GM12878 (cell line): ENCODE measurements around the gene PHPT1. TPM values are rescaled to one million over a fixed set of nuclear protein-coding genes. Genes with fewer than 3 reads are reported as not detected.

Experiments used
- ATAC-seq: fragments of 200-7000 bp; cut with Tn5 transposase; 3 replicates; pipeline ENCODE4 v1.9.1; 2020; ENCODE audit warnings: mild to moderate bottlenecking, moderate library complexity
- BruUV-seq: library from RNA; stranded (reverse); fragments of 400-500 nt; replicated peaks from 2 replicates; lab custom pipeline; 2021; lab: Mats Ljungman, UMichigan
- CTCF ChIA-PET: fragments of 300-600 bp; sonication (Branson Sonifier 250); formaldehyde crosslinking; extraction: SDS; loops from one replicate; lab custom pipeline; 2021; ENCODE audit warnings: inconsistent platforms; lab: Yijun Ruan, JAX
- POLR2A ChIA-PET: fragments of 350-600 bp; formaldehyde crosslinking; extraction: SDS; loops from one replicate; lab custom pipeline; 2021; ENCODE audit warnings: inconsistent platforms; lab: Charles Lee
- RAD21 ChIA-PET: fragments of 300-600 bp; sonication (Branson Sonifier 250); formaldehyde crosslinking; loops from one replicate; lab custom pipeline; 2023; ENCODE audit warnings: antibody characterized with exemption; ENCODE audit not compliant: unreplicated experiment; lab: Charles Lee
- SMC1A ChIA-PET: fragments of 300-600 bp; sonication (Branson Sonifier 250); formaldehyde crosslinking; loops from one replicate; lab custom pipeline; 2023; ENCODE audit not compliant: unreplicated experiment, uncharacterized antibody; lab: Charles Lee
- DNase-seq: peaks from one replicate; pipeline ENCODE4 v3.0.0-alpha.2; 2011; ENCODE audit warnings: low read depth, low spot score
- FAIRE-seq: peaks from 3 replicates; lab custom pipeline; 2011; peaks lifted over from hg19 to GRCh38; lab: Jason Lieb, UNC
- H2AFZ ChIP-seq: 2 replicates; pipeline ENCODE4 v1.6.0; 2011; ENCODE audit warnings: low read depth, low read length, control low read depth; ENCODE audit not compliant: control insufficient read depth
- H3K27ac ChIP-seq: 2 replicates; pipeline ENCODE4 v1.5.1; 2011; ENCODE audit warnings: control low read depth; ENCODE audit not compliant: control insufficient read depth, insufficient read depth
- H3K27me3 ChIP-seq, 2 experiments: replicated peaks in 1 of 2; 2 replicates each; pipeline versions ENCODE4 v1.6.0 to v1.6.1; 2011; ENCODE audit warnings: low read length in 1 of 2; ENCODE audit not compliant: control insufficient read depth in 2 of 2, insufficient read depth in 2 of 2
- H3K36me3 ChIP-seq, 2 experiments: 2 replicates each; pipeline ENCODE4 v1.5.1; 2011; ENCODE audit warnings: low read length in 1 of 2; ENCODE audit not compliant: control insufficient read depth in 2 of 2, insufficient read depth in 2 of 2
- H3K4me1 ChIP-seq: 2 replicates; pipeline ENCODE4 v1.6.1; 2011; ENCODE audit warnings: mild to moderate bottlenecking, low read length, moderate library complexity, mixed read lengths; ENCODE audit not compliant: control insufficient read depth, insufficient read depth
- H3K4me2 ChIP-seq: 2 replicates; pipeline ENCODE4 v1.6.0; 2011; ENCODE audit warnings: control low read depth; ENCODE audit not compliant: control insufficient read depth, insufficient read depth
- H3K4me3 ChIP-seq: fragments of 200-600 bp; sonication (generic); 2 replicates; pipeline ENCODE4 v1.5.1; 2016
- H3K79me2 ChIP-seq: 2 replicates; pipeline ENCODE4 v1.6.0; 2011; ENCODE audit warnings: low read length; ENCODE audit not compliant: control insufficient read depth, insufficient read depth
- H3K9ac ChIP-seq: 2 replicates; pipeline ENCODE4 v1.8.0; 2011; ENCODE audit warnings: low read length, control low read depth, mixed read lengths; ENCODE audit not compliant: control insufficient read depth, insufficient read depth
- H3K9me3 ChIP-seq: replicated peaks from 3 replicates; pipeline ENCODE4 v1.5.1; 2011; ENCODE audit warnings: mild to moderate bottlenecking, low read length; ENCODE audit not compliant: control insufficient read depth, insufficient read depth
- H4K20me1 ChIP-seq: 2 replicates; pipeline ENCODE4 v1.6.0; 2011; ENCODE audit not compliant: control insufficient read depth, insufficient read depth
- ASH2L ChIP-seq: fragments of 300-600, 200-600 bp; sonication (generic); IDR thresholded peaks from 2 replicates; pipeline ENCODE4 v1.6.1; 2017; ENCODE audit warnings: low read depth, mild to moderate bottlenecking, borderline replicate concordance
- CBX5 ChIP-seq: sonication (generic); IDR thresholded peaks from 2 replicates; pipeline ENCODE4 v1.6.1; 2016; ENCODE audit warnings: low read depth, moderate library complexity, mild to moderate bottlenecking, inconsistent platforms
- CREM ChIP-seq: IDR thresholded peaks from 2 replicates; pipeline ENCODE4 v1.6.1; 2014; ENCODE audit warnings: antibody characterized with exemption, low read depth
- GABPA ChIP-seq: IDR thresholded peaks from 2 replicates; pipeline ENCODE4 v1.6.1; 2014; ENCODE audit warnings: antibody characterized with exemption, low read depth, mild to moderate bottlenecking, inconsistent platforms
- PAX8 ChIP-seq: fragments of 450-650 bp; IDR thresholded peaks from 2 replicates; pipeline ENCODE4 v1.6.1; 2017; ENCODE audit warnings: mild to moderate bottlenecking, moderate library complexity
- PBX3 ChIP-seq: IDR thresholded peaks from 2 replicates; pipeline ENCODE4 v1.6.1; 2011; ENCODE audit warnings: mild to moderate bottlenecking, low read depth, low read length, moderate library complexity; ENCODE audit not compliant: insufficient replicate concordance
- POLR2AphosphoS5 ChIP-seq: IDR thresholded peaks from 2 replicates; pipeline ENCODE4 v1.6.1; 2011; ENCODE audit warnings: mild to moderate bottlenecking, low read length, inconsistent platforms
- PRDM15 ChIP-seq: fragments of 450-650 bp; formaldehyde crosslinking; IDR thresholded peaks from 2 replicates; pipeline ENCODE4 v1.4.0; 2020; ENCODE audit warnings: mild to moderate bottlenecking, moderate library complexity
- STAT3 ChIP-seq: IDR thresholded peaks from 2 replicates; pipeline ENCODE4 v1.6.1; 2011; ENCODE audit warnings: low read depth, low read length, improper control_type of control experiment
- TAF1 ChIP-seq: IDR thresholded peaks from 2 replicates; pipeline ENCODE4 v1.6.1; 2011; ENCODE audit warnings: mild to moderate bottlenecking, low read depth, low read length, borderline replicate concordance
- TBL1XR1 ChIP-seq: IDR thresholded peaks from 2 replicates; pipeline ENCODE4 v1.6.1; 2012; ENCODE audit warnings: low read depth, low read length, improper control_type of control experiment
- USF1 ChIP-seq: IDR thresholded peaks from 2 replicates; pipeline ENCODE4 v1.6.1; 2011; ENCODE audit warnings: borderline replicate concordance, low read depth, mild to moderate bottlenecking, moderate library complexity, mixed read lengths, low read length; ENCODE audit not compliant: insufficient read depth; ENCODE audit errors: extremely low read length
- WRNIP1 ChIP-seq: IDR thresholded peaks from 2 replicates; pipeline ENCODE4 v1.6.1; 2011; ENCODE audit warnings: low read depth, low read length, improper control_type of control experiment, borderline replicate concordance
- ZNF207 ChIP-seq: fragments of 450-650 bp; IDR thresholded peaks from 2 replicates; pipeline ENCODE4 v1.6.1; 2014; ENCODE audit warnings: antibody characterized with exemption, mild to moderate bottlenecking, borderline replicate concordance
- WGBS: methylation state at CpG from one replicate; pipeline ENCODE4 v1.1.6; 2016; ENCODE audit warnings: low lambda C conversion rate; ENCODE audit not compliant: insufficient replicate concordance, insufficient coverage; ENCODE audit errors: missing lambda C conversion rate; 5-methylcytosine and 5-hydroxymethylcytosine counted together
- in situ Hi-C: fragments of 300-500 bp; cut with MboI; formaldehyde crosslinking; loops from 9 replicates; pipeline ENCODE4 v1.14.3; 2018; ENCODE audit warnings: mixed read lengths
- intact Hi-C: fragments of 100-400 bp; cut with micrococcal nuclease; formaldehyde crosslinking; loops from one replicate; pipeline ENCODE4 v1.14.2; 2022; ENCODE audit not compliant: unreplicated experiment
- polyA plus RNA-seq, 11 experiments: library from polyadenylated mRNA; depleted of rRNA in 4 of 11; unstranded in 6 of 11; stranded (reverse) in 5 of 11; fragments of >200 nt; fragmentation: Nextera tagmentation in 4 of 11; fragmentation: Illumina TruSeq in 1 of 11; extraction: Ambion mirVana in 4 of 11; extraction: Trizol in 1 of 11; gene quantifications; 1 replicate in 1 of 11; 2 replicates in 10 of 11; pipeline versions ENCODE4 v1.2.1 to v1.2.3, GENCODE V29; 2011 to 2016; ENCODE audit warnings: inconsistent platforms in 2 of 11, missing spikeins in 2 of 11, low read depth in 1 of 11
- total RNA-seq, 4 experiments: library from RNA; depleted of rRNA in 3 of 4; stranded (reverse); fragments of >200 nt in 3 of 4; fragmentation: Illumina TruSeq in 1 of 4; extraction: Trizol in 1 of 4; gene quantifications; 2 replicates each; pipeline versions ENCODE4 v1.2.1 to v1.2.3, GENCODE V29; 2013 to 2021
- TF ChIP-seq, protein P1 (sequence below): fragments of 450-650 bp; IDR thresholded peaks from 2 replicates; pipeline ENCODE4 v1.6.1; 2017; ENCODE audit warnings: mild to moderate bottlenecking

The PHPT1 gene
- total and polyA plus RNA-seq, 10 of the 15 experiments (the other 5 are each of a cell fraction or from before 2014, with no cell fraction given), result 56.2 to 323 (median 140) TPM

GRCh38 chr9:136803551-136804508 lies 45.4 kb upstream of the PHPT1 start:
- ChIA-PET SMC1A (no interaction called here), CTCF (interaction anchor here (3.2 kb wide), 1 partner anchor 11 kb away, joined by 13 read pairs; no protein-coding TSS in a partner anchor), POLR2A (interaction anchor here (1.1 kb wide), 1 partner anchor 12 kb away, joined by 4 read pairs; no protein-coding TSS in a partner anchor), RAD21 (no interaction called here)
- ATAC-seq (no peak), FAIRE-seq (no peak), DNase-seq (no peak)
- H3K79me2 ChIP-seq, result peaks cover 14% of the 10 kb centered on the region
- no peaks in the 10 kb centered on the region for H3K36me3 ChIP-seq
- no peak overlapping the region for H2AFZ ChIP-seq
- no TSS peak for BruUV-seq
- H3K27me3 ChIP-seq, result no peaks in the 10 kb centered on the region
- H3K9me3 ChIP-seq, result no peaks in the 10 kb centered on the region
- no peak overlapping the region for H3K4me3 ChIP-seq
- H3K9ac ChIP-seq, result no peak overlapping the region
- H3K27ac ChIP-seq, result no peak overlapping the region
- in situ Hi-C loops (no loop called here), intact Hi-C loops (loop anchor here (10.0 kb wide), 1 partner anchor 81 kb away; the partner anchor contains the start of gene TRAF2)
- no peak overlapping the region for H3K4me2 ChIP-seq
- peaks cover 16% of the 10 kb centered on the region for H3K4me1 ChIP-seq
- H4K20me1 ChIP-seq, result no peaks in the 10 kb centered on the region
- 93% methylated on average over 22 of the region's 22 CpGs for WGBS
- TF ChIP-seq TBL1XR1, result no peak
- TF ChIP-seq PRDM15, result no peak
- no peak for TF ChIP-seq STAT3
- TF ChIP-seq ZNF207, result no peak
- TF ChIP-seq WRNIP1, result no peak
- TF ChIP-seq ASH2L, result no peak
- TF ChIP-seq GABPA, result no peak
- TF ChIP-seq USF1, result no peak
- TF ChIP-seq CREM, result no peak
- no peak for TF ChIP-seq POLR2AphosphoS5
- TF ChIP-seq, protein P1, sequence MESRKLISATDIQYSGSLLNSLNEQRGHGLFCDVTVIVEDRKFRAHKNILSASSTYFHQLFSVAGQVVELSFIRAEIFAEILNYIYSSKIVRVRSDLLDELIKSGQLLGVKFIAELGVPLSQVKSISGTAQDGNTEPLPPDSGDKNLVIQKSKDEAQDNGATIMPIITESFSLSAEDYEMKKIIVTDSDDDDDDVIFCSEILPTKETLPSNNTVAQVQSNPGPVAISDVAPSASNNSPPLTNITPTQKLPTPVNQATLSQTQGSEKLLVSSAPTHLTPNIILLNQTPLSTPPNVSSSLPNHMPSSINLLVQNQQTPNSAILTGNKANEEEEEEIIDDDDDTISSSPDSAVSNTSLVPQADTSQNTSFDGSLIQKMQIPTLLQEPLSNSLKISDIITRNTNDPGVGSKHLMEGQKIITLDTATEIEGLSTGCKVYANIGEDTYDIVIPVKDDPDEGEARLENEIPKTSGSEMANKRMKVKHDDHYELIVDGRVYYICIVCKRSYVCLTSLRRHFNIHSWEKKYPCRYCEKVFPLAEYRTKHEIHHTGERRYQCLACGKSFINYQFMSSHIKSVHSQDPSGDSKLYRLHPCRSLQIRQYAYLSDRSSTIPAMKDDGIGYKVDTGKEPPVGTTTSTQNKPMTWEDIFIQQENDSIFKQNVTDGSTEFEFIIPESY, result no peak
- no peak for TF ChIP-seq TAF1
- no peak for TF ChIP-seq PAX8
- TF ChIP-seq CBX5, result no peak
- no peak for TF ChIP-seq PBX3
